RPMI7951 (cell line): Measurements from ENCODE around the gene MAMDC4. TPM values are rescaled to one million over a fixed set of nuclear protein-coding genes. Genes with fewer than 3 reads are reported as not detected.
"Not testable (repeated sequence)": the region's sequence is repeated elsewhere in the genome, so short reads cannot be mapped to it uniquely, and the experiment has no call there.

Experiments used
- DNase-seq: peaks from one replicate; pipeline ENCODE4 v3.0.0-alpha.2; 2012; ENCODE audit warnings: low read depth
- total RNA-seq: library from RNA; depleted of rRNA; stranded (reverse); fragments of >200 nt; shearing (Covaris generic); gene quantifications from 2 replicates; pipeline ENCODE4 v1.2.3, GENCODE V29; 2014; rRNA removed

The MAMDC4 gene
- total RNA-seq = 0.36 and 0.39 TPM in 2 replicates

DNA sequence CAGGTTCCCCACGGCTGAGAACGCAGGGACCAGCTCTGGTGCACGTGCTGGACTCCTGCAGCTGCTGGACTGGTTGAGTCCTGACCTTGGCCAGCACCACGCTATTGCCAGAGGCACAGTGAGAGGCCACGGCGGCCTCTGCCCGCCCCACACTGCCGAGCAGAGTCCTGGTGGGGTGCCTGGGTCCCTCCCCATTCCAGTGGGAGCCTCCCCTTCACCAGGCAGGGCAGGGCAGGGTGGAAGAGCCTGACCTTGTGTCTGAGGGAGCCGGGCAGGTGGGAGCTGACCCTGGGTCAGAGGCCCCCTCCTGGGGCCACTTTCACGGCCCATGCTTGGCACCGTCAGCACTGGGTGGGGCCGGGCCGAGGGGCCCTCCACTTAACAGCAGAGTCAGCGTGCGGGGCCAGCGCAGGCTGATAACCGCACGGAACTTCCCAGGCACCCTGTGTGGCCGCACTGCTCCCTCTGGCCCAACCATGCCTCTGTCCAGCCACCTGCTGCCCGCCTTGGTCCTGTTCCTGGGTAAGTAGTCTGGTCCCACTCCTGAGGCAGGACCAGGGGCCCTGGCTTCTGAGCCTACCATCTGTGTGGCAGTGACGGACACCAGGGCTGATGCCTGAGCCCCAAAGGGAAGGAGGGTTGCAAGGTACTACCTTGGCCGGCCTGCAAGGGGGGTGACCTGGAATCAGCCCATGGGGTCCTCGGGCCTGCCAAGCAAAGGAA, at the start of gene MAMDC4:
MAMDC4 (plus strand) TSS at position 406 of the 723 bp plus-strand sequence; CDS start at position 477, 71 bp downstream.
- no peak for DNase-seq

DNA sequence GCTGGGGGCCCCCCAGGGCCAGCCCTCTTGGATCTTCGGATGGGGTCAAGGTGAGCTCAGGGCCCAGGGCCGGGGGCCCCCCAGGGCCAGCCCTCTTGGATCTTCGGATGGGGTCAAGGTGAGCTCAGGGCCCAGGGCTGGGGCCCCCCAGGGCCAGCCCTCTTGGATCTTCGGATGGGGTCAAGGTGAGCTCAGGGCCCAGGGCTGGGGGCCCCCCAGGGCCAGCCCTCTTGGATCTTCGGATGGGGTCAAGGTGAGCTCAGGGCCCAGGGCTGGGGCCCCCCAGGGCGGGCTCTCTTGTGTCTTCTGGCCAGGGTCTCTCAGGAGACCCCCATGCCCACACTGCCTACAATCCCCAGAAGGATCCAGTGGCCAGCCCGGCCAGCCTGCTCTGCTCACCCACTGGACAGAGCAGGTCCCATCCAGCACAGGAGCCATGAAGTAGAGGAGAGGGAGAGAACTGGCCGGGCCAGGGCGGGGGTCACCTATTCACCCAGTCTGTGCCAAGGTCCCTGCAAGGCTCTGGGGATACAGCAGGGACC, 49.1 kb upstream of the MAMDC4 start:
- DNase-seq = not testable (repeated sequence)

DNA sequence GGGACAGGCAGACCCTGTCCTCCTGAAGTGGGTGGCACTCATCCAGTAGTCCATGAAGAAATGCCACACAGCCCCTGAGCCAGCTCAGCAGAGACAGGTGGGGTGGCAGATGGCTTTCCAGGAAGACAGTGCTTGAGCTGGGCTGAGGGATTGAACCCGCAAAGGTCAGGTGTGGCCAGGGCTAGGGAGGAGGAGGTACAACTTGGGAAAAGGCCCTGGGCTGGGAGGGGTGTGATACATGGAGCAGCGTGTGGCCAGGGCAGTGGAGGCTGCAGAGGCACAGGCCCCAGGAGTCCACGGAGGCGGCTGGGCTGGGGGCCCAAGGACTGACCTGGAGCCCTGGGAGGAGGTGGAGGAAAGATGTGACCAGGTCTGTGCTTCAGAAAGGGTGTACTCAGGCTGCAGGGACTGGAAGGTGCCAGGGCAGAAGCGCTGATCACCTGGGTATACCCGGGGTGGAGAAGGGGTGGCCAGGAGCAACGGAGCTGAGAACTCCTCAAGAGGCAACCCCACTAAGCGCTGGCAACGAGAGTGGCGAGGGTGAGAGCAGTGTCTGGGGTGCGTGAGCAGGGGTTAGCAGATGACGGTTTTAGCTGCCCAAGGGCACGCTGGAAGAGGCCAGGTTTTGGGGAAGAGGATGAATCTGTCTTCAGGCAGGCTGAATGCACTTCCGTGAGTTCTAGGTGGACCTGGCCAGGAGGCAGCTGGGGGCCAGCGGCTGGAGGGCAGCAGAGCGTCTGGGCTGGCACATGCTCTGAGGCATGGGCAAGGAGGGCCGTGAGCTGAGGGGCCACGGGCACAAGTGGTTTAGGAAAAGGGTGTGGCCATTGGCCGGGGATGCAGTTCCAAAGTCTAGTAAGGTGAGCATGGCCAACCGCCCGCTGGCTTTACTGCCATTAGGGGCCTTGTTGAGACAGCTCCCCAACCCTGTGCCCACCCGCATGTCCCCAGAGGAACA, 48.3 kb upstream of the MAMDC4 start:
- DNase-seq = no peak

DNA sequence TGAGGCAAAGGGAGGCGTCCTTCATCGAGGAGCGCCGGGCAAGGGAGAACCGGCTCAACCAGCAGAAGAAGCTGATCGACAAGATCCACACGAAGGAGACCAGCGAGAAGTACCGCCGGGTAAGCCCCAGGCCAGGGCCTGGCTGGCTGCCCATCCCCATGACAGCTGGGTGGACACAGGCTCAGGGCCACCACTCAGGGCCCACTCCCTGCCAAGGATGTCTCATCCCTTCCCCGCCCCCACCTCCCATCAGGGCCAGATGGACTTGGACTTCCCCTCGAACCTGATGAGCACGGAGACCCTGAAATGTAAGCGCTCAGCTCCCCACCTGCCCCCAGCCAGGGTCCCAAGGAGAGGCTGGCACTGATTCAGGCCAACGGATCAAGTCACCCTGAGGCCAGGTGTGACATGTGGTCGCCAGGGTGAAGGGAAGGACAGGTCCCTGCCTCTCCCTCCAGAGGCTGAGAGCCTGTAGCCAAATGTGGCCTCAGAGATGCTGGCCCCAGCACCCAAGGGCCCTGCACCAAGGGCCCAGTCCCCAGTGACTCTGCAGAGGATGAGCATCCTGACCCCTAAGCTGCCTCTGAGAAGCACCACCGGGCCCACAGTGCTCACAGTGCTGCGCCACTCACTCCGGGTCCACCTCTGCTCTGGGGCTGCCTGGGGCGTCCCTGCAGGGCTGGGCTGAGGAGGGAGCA, 47.5 kb upstream of the MAMDC4 start:
- DNase-seq = no peak

DNA sequence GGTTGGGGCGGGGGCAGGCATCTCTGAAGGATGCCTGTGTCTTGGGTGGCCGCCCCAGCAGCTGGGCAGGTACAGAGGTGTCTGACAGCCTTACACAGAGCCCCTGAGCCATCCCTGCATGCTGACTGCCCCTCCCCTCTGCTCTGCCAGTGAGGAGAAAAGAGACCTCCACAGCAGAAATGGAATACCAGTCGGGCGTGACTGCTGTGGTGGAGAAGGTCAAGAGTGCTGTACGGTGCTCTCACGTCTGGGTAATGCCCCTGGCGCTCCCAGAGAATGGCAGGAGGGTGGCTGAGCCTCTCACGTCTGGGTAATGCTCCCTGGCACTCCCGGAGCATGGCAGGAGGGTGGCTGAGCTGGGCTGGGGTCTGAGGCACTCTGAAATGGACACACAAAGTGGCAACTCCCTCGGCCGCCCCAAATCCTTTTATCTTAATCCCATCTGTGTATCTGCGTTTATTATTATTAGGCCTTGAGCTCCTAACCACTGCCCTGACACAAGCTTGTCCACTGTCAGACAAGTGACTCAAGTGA, 46.9 kb upstream of the MAMDC4 start:
- no peak for DNase-seq

- no peak for DNase-seq
Observed at GRCh38 chr9:136806067-136806466, 46.1 kb upstream of the MAMDC4 start.

GRCh38 chr9:136806631-136807201, 45.4 kb upstream of the MAMDC4 start:
- DNase-seq = no peak

GRCh38 chr9:136807281-136808074, 44.7 kb upstream of the MAMDC4 start, which contains the start of gene RABL6:
Gene RABL6, plus strand, starts transcription at chr9:136807948. Its CDS starts 249 bp downstream, at chr9:136808197.
- peak; percentile 62 for DNase-seq

GRCh38 chr9:136808075-136808805, 43.9 kb upstream of the MAMDC4 start:
- no peak for DNase-seq

DNA sequence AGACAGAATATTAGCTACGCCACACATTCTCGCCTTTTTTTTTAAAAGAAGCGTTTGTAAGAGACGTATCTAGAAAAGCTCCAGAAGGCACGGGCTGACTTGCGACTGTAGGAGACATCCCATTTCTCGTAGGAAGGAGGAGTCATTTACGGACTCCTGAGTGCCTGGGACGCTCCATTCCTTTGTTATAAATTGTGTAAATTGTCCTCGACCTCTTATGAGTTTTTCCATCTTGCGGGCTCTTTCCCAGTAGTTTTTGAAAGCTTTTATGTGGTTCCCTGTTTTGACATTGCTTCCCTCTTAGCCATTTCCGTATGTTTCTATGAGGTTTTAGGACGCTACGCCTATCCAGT, 43.4 kb upstream of the MAMDC4 start:
- DNase-seq = peak; percentile 31

- DNase-seq = no peak
Observed at GRCh38 chr9:136814725-136815421, 37.3 kb upstream of the MAMDC4 start.

- DNase-seq = no peak
Observed at GRCh38 chr9:136815422-136815782, 36.7 kb upstream of the MAMDC4 start.

GRCh38 chr9:136820971-136821825, 30.9 kb upstream of the MAMDC4 start:
- no peak for DNase-seq

DNA sequence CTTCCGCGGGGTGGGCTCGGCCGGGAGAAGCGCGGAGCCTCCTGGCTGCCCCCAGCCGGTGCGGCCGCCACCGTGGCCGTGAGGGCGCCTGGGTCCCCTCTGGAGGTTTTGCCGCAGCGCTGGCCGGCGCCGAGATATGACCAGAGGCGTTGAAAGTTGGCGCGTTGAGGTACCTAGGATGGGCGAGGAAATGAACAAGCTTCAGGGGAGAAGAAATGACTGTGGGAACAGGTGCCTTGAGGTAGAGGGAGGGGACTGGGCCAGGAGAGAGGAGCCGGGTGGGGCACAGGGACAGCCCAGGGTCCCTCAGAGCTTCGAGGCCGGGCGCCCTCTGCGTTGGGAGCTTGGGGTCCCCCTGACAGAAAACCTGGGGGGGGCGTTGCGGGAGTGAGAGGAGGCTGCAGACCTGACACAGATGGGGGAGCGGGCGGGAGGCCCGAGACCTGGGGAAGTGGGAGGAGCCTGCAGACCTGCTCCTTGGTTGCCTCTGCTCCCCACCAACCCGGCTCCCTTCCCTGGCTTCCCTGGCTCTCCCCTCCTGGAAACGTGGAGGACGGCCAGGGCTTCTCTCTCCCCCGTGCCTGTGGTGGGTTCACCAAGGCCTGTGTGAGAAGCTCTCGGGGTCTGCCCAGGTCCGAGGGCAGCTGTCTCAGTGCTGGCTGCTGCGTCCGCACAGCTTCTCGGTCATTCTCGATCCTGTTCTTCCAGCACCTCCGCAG, 30.2 kb upstream of the MAMDC4 start:
- no peak for DNase-seq

GRCh38 chr9:136823136-136824046, 28.8 kb upstream of the MAMDC4 start:
- DNase-seq = no peak

DNA sequence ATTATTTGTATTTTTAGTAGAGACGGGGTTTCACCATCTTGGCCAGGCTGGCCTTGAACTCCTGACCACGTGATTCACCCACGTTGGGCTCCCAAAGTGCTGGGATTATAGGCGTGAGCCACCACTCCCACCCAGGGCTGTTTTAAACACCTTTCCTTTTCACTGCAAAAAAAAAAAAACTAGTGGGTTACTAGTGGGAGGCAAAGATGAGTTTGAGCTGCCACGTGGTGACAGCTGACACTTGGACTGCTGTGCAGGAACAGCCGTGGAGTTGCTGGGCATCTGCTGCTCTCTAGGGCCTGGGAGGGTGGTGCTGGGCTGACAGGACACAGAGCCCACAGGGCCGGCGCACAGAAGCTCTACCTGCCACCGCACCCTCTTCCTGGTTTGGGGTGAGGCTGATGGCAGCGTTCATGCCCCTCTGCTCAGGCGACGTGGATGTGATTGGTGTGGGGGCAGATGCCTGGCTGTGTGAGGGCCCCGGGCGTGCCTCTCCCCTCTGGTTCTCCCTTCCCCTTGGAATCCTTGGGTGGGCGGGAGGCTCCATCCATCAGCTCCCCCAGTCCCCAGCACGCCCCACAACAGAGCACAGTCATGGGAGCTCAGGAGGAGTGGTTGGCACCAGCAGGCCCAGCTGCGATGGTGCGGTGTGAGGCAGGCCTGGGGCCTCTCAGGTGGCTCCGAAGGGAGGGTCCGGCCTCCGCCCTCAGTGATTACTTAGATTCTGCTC, 27.5 kb upstream of the MAMDC4 start:
- no peak for DNase-seq
